Tibial nerve (tissue), 4 donors: ENCODE results near the gene CRLF2. TPM values are rescaled to one million over a fixed set of nuclear protein-coding genes. Genes with fewer than 3 reads are reported as not detected.
"Not testable (repeated sequence)": the region's sequence is repeated elsewhere in the genome, so short reads cannot be mapped to it uniquely, and the experiment has no call there.

Source experiments
- DNase-seq, 2 donors: peaks; one replicate each; pipeline ENCODE4 v3.0.0-alpha.2; 2019; ENCODE audit warnings: low spot score in 2 of 2
- H3K27ac ChIP-seq, 4 donors: fragments of 200-600 bp; sonication (generic) in 3 of 4; one replicate each; pipeline ENCODE4 v1.5.1; 2017 to 2019; ENCODE audit warnings: mild to moderate bottlenecking in 1 of 4
- H3K27me3 ChIP-seq, 2 donors: fragments of 200-600 bp; sonication (generic) in 1 of 2; one replicate each; pipeline versions ENCODE4 v1.5.1 to v1.6.0; 2017 to 2019
- H3K36me3 ChIP-seq, 3 donors: fragments of 200-600 bp; sonication (generic); one replicate each; pipeline ENCODE4 v1.5.1; 2018 to 2019
- H3K4me1 ChIP-seq, 4 donors: fragments of 200-600 bp; sonication (generic) in 3 of 4; one replicate each; pipeline ENCODE4 v1.5.1; 2017 to 2019
- H3K4me3 ChIP-seq, 4 donors: fragments of 200-600 bp; sonication (generic) in 3 of 4; one replicate each; pipeline ENCODE4 v1.5.1; 2017 to 2019; ENCODE audit warnings: mild to moderate bottlenecking in 1 of 4, moderate library complexity in 1 of 4
- H3K9me3 ChIP-seq, 4 donors: fragments of 200-600 bp; sonication (generic) in 3 of 4; one replicate each; pipeline ENCODE4 v1.5.1; 2017 to 2019
- CTCF ChIP-seq, 5 experiments: fragments of 200-600 bp in 3 of 5; fragments of 450-650 bp in 2 of 5; sonication (generic) in 3 of 5; IDR thresholded peaks; one replicate each; pipeline ENCODE4 v1.5.1; 2016 to 2019; ENCODE audit warnings: antibody characterized with exemption in 5 of 5, mild to moderate bottlenecking in 3 of 5, moderate library complexity in 2 of 5
- EP300 ChIP-seq, 2 donors: sonication (generic); formaldehyde crosslinking; IDR thresholded peaks; one replicate each; pipeline ENCODE4 v1.6.1; 2017; ENCODE audit warnings: antibody characterized with exemption in 2 of 2, mild to moderate bottlenecking in 1 of 2
- POLR2A ChIP-seq, 2 donors: fragments of 450-650 bp; IDR thresholded peaks; one replicate each; pipeline ENCODE4 v1.6.1; 2017; ENCODE audit warnings: antibody characterized with exemption in 2 of 2, mild to moderate bottlenecking in 2 of 2, moderate library complexity in 2 of 2
- WGBS, 2 donors: methylation state at CpG; one replicate each; pipeline ENCODE4 v1.1.5; 2018; 5-methylcytosine and 5-hydroxymethylcytosine counted together
- total RNA-seq, 4 donors: library from RNA; depleted of rRNA; stranded (reverse); fragments of >200 nt; gene quantifications; one replicate each; pipeline ENCODE4 v1.1.0, GENCODE V29; 2016

The CRLF2 gene
- total RNA-seq, 4 donors from 2014 or later, result 0.44 to 3.1 (median 0.84) TPM; not detected in 1

GRCh38 chrX:1190596-1191145, 21.8 kb downstream of the CRLF2 start:
- Histone ChIP-seq H3K4me1 (no peaks in the 10 kb centered on the region), H3K9me3 (peaks cover 0 to 23% (median 0%) of the 10 kb centered on the region in 4 donors), H3K36me3 (no peaks in the 10 kb centered on the region), H3K4me3 (no peak overlapping the region), H3K27me3 (no peaks in the 10 kb centered on the region), H3K27ac (no peak overlapping the region)
- TF ChIP-seq EP300 (IDR thresholded peaks at IDR 0.05), result no peak
- TF ChIP-seq CTCF (IDR thresholded peaks at IDR 0.05), result no peak
- 77 to 78% methylated on average over 18 of the region's 18 CpGs for WGBS, 2 donors
- DNase-seq, result no peak

DNA sequence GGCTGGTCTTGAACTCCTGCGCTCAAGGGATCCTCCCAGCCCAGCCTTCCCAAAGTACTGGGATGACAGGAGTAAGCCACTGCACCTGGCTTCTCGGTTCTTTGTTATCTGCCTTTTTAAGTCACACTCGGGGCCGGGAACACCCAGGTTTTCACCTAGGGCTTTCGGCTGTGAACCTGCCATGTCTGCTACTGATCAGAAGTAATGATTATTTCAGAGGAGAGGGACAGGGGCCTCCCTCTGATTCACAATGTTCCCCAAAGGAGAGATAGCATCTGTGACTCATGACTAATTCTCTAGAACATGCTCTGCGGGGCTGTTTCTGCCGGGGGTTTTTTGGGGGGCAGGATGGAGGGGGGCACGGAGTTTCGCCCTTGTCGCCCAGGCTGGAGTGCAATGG, 26.9 kb downstream of the CRLF2 start:
- no peaks in the 10 kb centered on the region for H3K27me3 ChIP-seq
- H3K36me3 ChIP-seq, result no peaks in the 10 kb centered on the region
- TF ChIP-seq CTCF (IDR thresholded peaks at IDR 0.05) (no peak), EP300 (IDR thresholded peaks at IDR 0.05) (no peak), POLR2A (IDR thresholded peaks at IDR 0.05) (no peak)
- WGBS, 2 donors, result 80 to 87% methylated on average over 10 of the region's 10 CpGs
- H3K27ac ChIP-seq, result no peak overlapping the region
- H3K9me3 ChIP-seq, result peaks cover 0 to 20% (median 0%) of the 10 kb centered on the region in 4 donors
- DNase-seq, result no peak
- no peak overlapping the region for H3K4me3 ChIP-seq
- H3K4me1 ChIP-seq, result no peaks in the 10 kb centered on the region

DNA sequence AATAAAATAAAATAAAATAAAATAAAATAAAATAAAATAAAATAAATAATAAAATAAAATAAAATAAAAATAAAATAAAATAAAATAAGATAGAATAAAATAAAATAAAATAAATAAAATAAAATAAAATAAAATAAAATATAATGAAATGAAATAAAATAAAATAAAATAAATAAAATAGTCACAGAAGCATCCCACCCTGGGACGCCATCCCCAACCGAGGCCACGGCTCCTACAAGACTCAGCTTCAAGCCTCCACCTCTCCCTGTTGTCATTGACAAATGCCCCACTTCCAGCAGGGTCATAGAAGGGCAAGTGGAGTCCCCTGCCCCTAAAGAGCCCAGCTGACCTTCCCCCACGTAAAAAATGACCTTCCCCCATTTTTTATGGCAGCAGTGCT, 30.2 kb downstream of the CRLF2 start:
- no peak for DNase-seq
- TF ChIP-seq POLR2A (IDR thresholded peaks at IDR 0.05), result no peak
- TF ChIP-seq CTCF (IDR thresholded peaks at IDR 0.05), result no peak
- TF ChIP-seq EP300 (IDR thresholded peaks at IDR 0.05), result no peak
- Histone ChIP-seq H3K27ac (no peak overlapping the region), H3K27me3 (no peaks in the 10 kb centered on the region), H3K9me3 (peaks cover 0 to 8% (median 0%) of the 10 kb centered on the region in 4 donors), H3K36me3 (no peaks in the 10 kb centered on the region), H3K4me3 (no peak overlapping the region), H3K4me1 (peaks cover 0 to 6% (median 0%) of the 10 kb centered on the region in 4 donors)
- WGBS, 2 donors, result 53 to 64% methylated on average over 4 of the region's 4 CpGs

GRCh38 chrX:1181661-1182060, 30.8 kb downstream of the CRLF2 start:
- H3K4me3 ChIP-seq, H3K27ac ChIP-seq, H3K4me1 ChIP-seq, DNase-seq, H3K27me3 ChIP-seq, H3K36me3 ChIP-seq, H3K9me3 ChIP-seq: not testable (repeated sequence)
- WGBS, 2 donors, result 76 to 78% methylated on average over 14 of the region's 14 CpGs

DNA sequence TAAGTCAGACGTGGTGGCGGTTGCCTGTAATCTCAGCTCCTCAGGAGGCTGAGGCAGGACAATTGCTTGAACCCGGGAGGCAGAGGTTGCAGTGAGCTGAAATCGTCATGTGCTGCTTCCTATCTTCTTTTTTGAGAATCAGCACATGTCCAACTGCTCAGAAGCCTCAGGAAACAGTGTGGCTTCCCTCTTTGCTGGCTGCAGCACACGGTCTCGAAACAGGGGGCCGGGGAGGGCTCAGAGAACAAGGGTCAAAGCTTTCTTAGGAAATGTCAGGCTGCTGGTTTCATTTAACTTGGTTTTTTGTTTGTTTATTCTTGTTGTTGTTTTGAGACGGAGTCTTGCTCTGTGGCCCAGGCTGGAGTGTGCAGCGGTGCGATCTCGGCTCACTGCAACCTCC, 31.3 kb downstream of the CRLF2 start:
- no peak overlapping the region for H3K27ac ChIP-seq
- peaks cover 0 to 6% (median 0%) of the 10 kb centered on the region in 4 donors for H3K4me1 ChIP-seq
- H3K9me3 ChIP-seq, result peaks cover 0 to under 1% (median 0%) of the 10 kb centered on the region in 4 donors
- H3K4me3 ChIP-seq, result no peak overlapping the region
- WGBS, 2 donors, result 70 to 81% methylated on average over 11 of the region's 11 CpGs
- TF ChIP-seq CTCF (IDR thresholded peaks at IDR 0.05) (no peak), POLR2A (IDR thresholded peaks at IDR 0.05) (no peak), EP300 (IDR thresholded peaks at IDR 0.05) (no peak)
- no peaks in the 10 kb centered on the region for H3K27me3 ChIP-seq
- no peak for DNase-seq
- H3K36me3 ChIP-seq, result no peaks in the 10 kb centered on the region
